K562 (cell line): Measurements from ENCODE around the gene PRKD2. TPM values are rescaled to one million over a fixed set of nuclear protein-coding genes. Genes with fewer than 3 reads are reported as not detected.

Source experiments
- CHD1 ChIP-seq: fragments of 200-600 bp; sonication (generic); IDR thresholded peaks from one replicate; pipeline ENCODE4 v1.6.1; 2012; ENCODE audit warnings: mild to moderate bottlenecking, moderate library complexity, low read length, inconsistent platforms
- E2F1 ChIP-seq: sonication (generic); formaldehyde crosslinking; IDR thresholded peaks from 2 replicates; pipeline ENCODE4 v1.8.1; 2023; ENCODE audit warnings: mild to moderate bottlenecking, missing genetic modification reagents, moderate library complexity
- E2F4 ChIP-seq: sonication (generic); formaldehyde crosslinking; IDR thresholded peaks from 2 replicates; pipeline ENCODE4 v1.8.0; 2022; ENCODE audit warnings: mild to moderate bottlenecking, low read depth, missing genetic modification reagents
- EP300 ChIP-seq: IDR thresholded peaks from 2 replicates; pipeline ENCODE4 v1.6.1; 2012; ENCODE audit warnings: low read length, improper control_type of control experiment
- FOXJ2 ChIP-seq: fragments of 200-800 bp; sonication (Bioruptor generic); IDR thresholded peaks from 2 replicates; pipeline ENCODE4 v1.6.1; 2016; ENCODE audit warnings: missing genetic modification characterization, missing compliant biosample characterization
- FOXM1 ChIP-seq, 2 experiments: fragments of 450-650 bp in 1 of 2; sonication (generic) in 1 of 2; formaldehyde crosslinking in 1 of 2; IDR thresholded peaks; 2 replicates each; pipeline versions ENCODE4 v1.6.1 to v1.9.0; 2017 to 2022; ENCODE audit warnings: low read depth in 2 of 2, mild to moderate bottlenecking in 2 of 2, missing genetic modification reagents in 1 of 2, moderate library complexity in 1 of 2
- FOXP4 ChIP-seq: sonication (generic); formaldehyde crosslinking; IDR thresholded peaks from 2 replicates; pipeline ENCODE4 v1.8.0; 2022; ENCODE audit warnings: mild to moderate bottlenecking, missing genetic modification reagents, borderline replicate concordance
- HMG20B ChIP-seq: fragments of 250-450 bp; sonication (Bioruptor Pico); IDR thresholded peaks from 2 replicates; pipeline ENCODE4 v1.5.0; 2021; ENCODE audit warnings: mild to moderate bottlenecking
- ILK ChIP-seq: fragments of 450-650 bp; IDR thresholded peaks from 2 replicates; pipeline ENCODE4 v1.6.1; 2016; ENCODE audit warnings: missing genetic modification characterization, low read depth, mild to moderate bottlenecking, missing compliant biosample characterization, moderate library complexity, borderline replicate concordance
- KDM4B ChIP-seq, 2 experiments: fragments of 450-650 bp in 1 of 2; sonication (generic) in 1 of 2; IDR thresholded peaks; 2 replicates each; pipeline ENCODE4 v1.6.1; 2016 to 2017; ENCODE audit warnings: borderline replicate concordance in 2 of 2, antibody characterized with exemption in 1 of 2, low read depth in 1 of 2, mild to moderate bottlenecking in 1 of 2
- MBD2 ChIP-seq: sonication (generic); IDR thresholded peaks from 2 replicates; pipeline ENCODE4 v1.6.1; 2016; ENCODE audit warnings: low read depth, borderline replicate concordance
- MCM7 ChIP-seq, 2 experiments: fragments of 450-650 bp; IDR thresholded peaks; 2 replicates each; pipeline ENCODE4 v1.6.1; 2016 to 2018
- PRDM10 ChIP-seq: fragments of 450-650 bp; IDR thresholded peaks from 2 replicates; pipeline ENCODE4 v1.6.1; 2018; ENCODE audit not compliant: partially characterized antibody
- RAD51 ChIP-seq: fragments of 450-650 bp; IDR thresholded peaks from 2 replicates; pipeline ENCODE4 v1.7.1; 2016; ENCODE audit warnings: low read depth, mild to moderate bottlenecking, borderline replicate concordance
- RBM14 ChIP-seq: fragments of 200-400 bp; formaldehyde crosslinking; IDR thresholded peaks from 2 replicates; pipeline ENCODE4 v1.6.1; 2018; ENCODE audit warnings: low read depth, mild to moderate bottlenecking, low read length, moderate library complexity, borderline replicate concordance; ENCODE audit not compliant: insufficient read depth
- XRCC3 ChIP-seq: fragments of 450-650 bp; IDR thresholded peaks from 2 replicates; pipeline ENCODE4 v1.6.1; 2017; ENCODE audit warnings: mild to moderate bottlenecking, moderate library complexity
- ZNF384 ChIP-seq: IDR thresholded peaks from 2 replicates; pipeline ENCODE4 v1.6.1; 2012; ENCODE audit warnings: low read depth, low read length, improper control_type of control experiment
- ZNF436 ChIP-seq: fragments of 250-450, 450-650 bp; sonication (Bioruptor Pico); formaldehyde crosslinking; IDR thresholded peaks from 2 replicates; pipeline ENCODE4 v1.7.0; 2020; ENCODE audit warnings: mild to moderate bottlenecking
- ZNF707 ChIP-seq: fragments of 250-450 bp; sonication (Bioruptor Pico); conservative IDR thresholded peaks from 2 replicates; pipeline ENCODE4 v1.8.0; 2022; ENCODE audit warnings: inconsistent platforms, mild to moderate bottlenecking, moderate library complexity
- ZNF77 ChIP-seq: fragments of 250-450 bp; sonication (Bioruptor Pico); IDR thresholded peaks from 2 replicates; pipeline ENCODE4 v1.5.0; 2020
- polyA plus RNA-seq, 8 experiments: library from polyadenylated mRNA; depleted of rRNA in 4 of 8; stranded (reverse) in 5 of 8; unstranded in 3 of 8; fragments of >200 nt; fragmentation: Nextera tagmentation in 2 of 8; fragmentation: Illumina TruSeq in 1 of 8; extraction: Ambion mirVana in 2 of 8; extraction: Trizol in 1 of 8; gene quantifications; 2 replicates each; pipeline versions ENCODE4 v1.2.1 to v1.2.3, GENCODE V29; 2011 to 2014; ENCODE audit warnings: inconsistent platforms in 1 of 8, missing spikeins in 1 of 8
- total RNA-seq, 7 experiments: library from RNA; depleted of rRNA in 6 of 7; stranded (reverse); fragments of >200 nt in 6 of 7; fragmentation: Illumina TruSeq in 2 of 7; extraction: Trizol in 2 of 7; gene quantifications; 2 replicates each; pipeline versions ENCODE4 v1.2.1 to v1.2.3, GENCODE V29; 2011 to 2021; ENCODE audit warnings: low replicate concordance in 1 of 7

The PRKD2 gene
- total and polyA plus RNA-seq, 9 of the 15 experiments (the other 6 are each of a cell fraction or from before 2014, with no cell fraction given): 1.8 to 60.0 (median 15.0) TPM

GRCh38 chr19:46713781-46714443 is 3.0 kb downstream of the PRKD2 start (continued):
- TF ChIP-seq E2F4: no peak
- no peak for TF ChIP-seq MCM7 (IDR thresholded peaks at IDR 0.05)
- TF ChIP-seq MBD2: no peak
- TF ChIP-seq FOXP4 (CRISPR knock-in tag): no peak
- peak; percentile 78 for TF ChIP-seq ZNF436
- no peak for TF ChIP-seq KDM4B (IDR thresholded peaks at IDR 0.05; ENCODE audit: borderline replicate concordance in 2 of 2, low read depth in 1 of 2)
- TF ChIP-seq PRDM10: peak; percentile 62
- TF ChIP-seq E2F1 (CRISPR knock-in tag): no peak
- no peak for TF ChIP-seq CHD1
- TF ChIP-seq HMG20B (CRISPR knock-in tag): no peak
- TF ChIP-seq RBM14: no peak
- TF ChIP-seq XRCC3: no peak
- no peak for TF ChIP-seq ILK
- no peak for TF ChIP-seq EP300
- TF ChIP-seq ZNF77 (CRISPR knock-in tag): no peak
- no peak for TF ChIP-seq RAD51
- TF ChIP-seq ZNF707 (CRISPR knock-in tag): no peak
- TF ChIP-seq ZNF384: no peak
- TF ChIP-seq FOXJ2: peak; percentile 57; the same call in 1 of the 2 replicates
- no peak for TF ChIP-seq FOXM1 (IDR thresholded peaks at IDR 0.05; ENCODE audit: low read depth)
- TF ChIP-seq FOXM1 (CRISPR knock-in tag; IDR thresholded peaks at IDR 0.05; ENCODE audit: low read depth): no peak
